Measurements from ENCODE around the gene RHOU. TPM values are rescaled to one million over a fixed set of nuclear protein-coding genes. Genes with fewer than 3 reads are reported as not detected.

Gene RHOU
- total RNA-seq, 1 donor from 2014 or later: 46.1 TPM

- DNase-seq (ENCODE audit: low spot score in 2 of 2) (no peak), FAIRE-seq (no peak)
These were observed 47.6 kb downstream of the RHOU start for GRCh38 chr1:228782662-228783417.

GRCh38 chr1:228783418-228784040 is 48.2 kb downstream of the RHOU start:
- DNase-seq (ENCODE audit: low spot score in 2 of 2) (no peak), FAIRE-seq (no peak)

- FAIRE-seq (no peak), DNase-seq (ENCODE audit: low spot score in 2 of 2) (no peak)
These were observed 48.9 kb downstream of the RHOU start for GRCh38 chr1:228784181-228784580.

GRCh38 chr1:228785366-228786330 is 50.4 kb downstream of the RHOU start:
- peak in 1 of 2 donors; percentile 28 for DNase-seq (ENCODE audit: low spot score in 2 of 2)
- FAIRE-seq: no peak

GRCh38 chr1:228786361-228787129 is 51.3 kb downstream of the RHOU start:
- DNase-seq (ENCODE audit: low spot score in 2 of 2) (no peak), FAIRE-seq (no peak)

GRCh38 chr1:228791791-228792190 is 56.5 kb downstream of the RHOU start:
- FAIRE-seq: no peak

GRCh38 chr1:228792601-228793000 is 57.3 kb downstream of the RHOU start:
- FAIRE-seq: no peak
- no peak for DNase-seq (ENCODE audit: low spot score in 2 of 2)

More at GRCh38 chr1:228791791-228792190, 56.5 kb downstream of the RHOU start:
- no peak for DNase-seq (ENCODE audit: low spot score in 2 of 2)

- no peak for DNase-seq (ENCODE audit: low spot score in 2 of 2)
- FAIRE-seq: no peak
These were observed 57.8 kb downstream of the RHOU start for GRCh38 chr1:228793032-228793431.

- FAIRE-seq (no peak), DNase-seq (ENCODE audit: low spot score in 2 of 2) (no peak)
These were observed 58.9 kb downstream of the RHOU start for GRCh38 chr1:228794173-228794572.

GRCh38 chr1:228794810-228795209 is 59.5 kb downstream of the RHOU start:
- no peak for DNase-seq (ENCODE audit: low spot score in 2 of 2)
- no peak for FAIRE-seq

- FAIRE-seq: no peak
- DNase-seq (ENCODE audit: low spot score in 2 of 2): no peak
These were observed 60.3 kb downstream of the RHOU start for GRCh38 chr1:228795596-228795995.

Other genes with a start within 250 kb of the RHOU start
- gene RNF187, start 248.1 kb upstream of the RHOU start, total RNA-seq: 72.2 TPM